GM12865 (cell line): Measurements from ENCODE around the gene HBA1.
A peak's percentile ranks its signal among the peaks of the same experiment; 100 is the strongest.
"Not testable (repeated sequence)": the region's sequence is repeated elsewhere in the genome, so short reads cannot be mapped to it uniquely, and the experiment has no call there.

ENCODE experiments used
- DNase-seq: peaks from one replicate; pipeline ENCODE4 v3.0.0; 2010; ENCODE audit warnings: low read depth
- H3K4me3 ChIP-seq: 2 replicates; pipeline ENCODE4 v1.5.1; 2011; ENCODE audit warnings: mild to moderate bottlenecking, low read depth, low read length, control low read depth
- TF ChIP-seq, protein P1 (sequence below): IDR thresholded peaks from 2 replicates; pipeline ENCODE4 v1.5.1; 2011; ENCODE audit warnings: low read length, control low read depth, low read depth, inconsistent platforms; ENCODE audit not compliant: insufficient read depth; ENCODE audit errors: missing control alignments

The HBA1 gene

DNA sequence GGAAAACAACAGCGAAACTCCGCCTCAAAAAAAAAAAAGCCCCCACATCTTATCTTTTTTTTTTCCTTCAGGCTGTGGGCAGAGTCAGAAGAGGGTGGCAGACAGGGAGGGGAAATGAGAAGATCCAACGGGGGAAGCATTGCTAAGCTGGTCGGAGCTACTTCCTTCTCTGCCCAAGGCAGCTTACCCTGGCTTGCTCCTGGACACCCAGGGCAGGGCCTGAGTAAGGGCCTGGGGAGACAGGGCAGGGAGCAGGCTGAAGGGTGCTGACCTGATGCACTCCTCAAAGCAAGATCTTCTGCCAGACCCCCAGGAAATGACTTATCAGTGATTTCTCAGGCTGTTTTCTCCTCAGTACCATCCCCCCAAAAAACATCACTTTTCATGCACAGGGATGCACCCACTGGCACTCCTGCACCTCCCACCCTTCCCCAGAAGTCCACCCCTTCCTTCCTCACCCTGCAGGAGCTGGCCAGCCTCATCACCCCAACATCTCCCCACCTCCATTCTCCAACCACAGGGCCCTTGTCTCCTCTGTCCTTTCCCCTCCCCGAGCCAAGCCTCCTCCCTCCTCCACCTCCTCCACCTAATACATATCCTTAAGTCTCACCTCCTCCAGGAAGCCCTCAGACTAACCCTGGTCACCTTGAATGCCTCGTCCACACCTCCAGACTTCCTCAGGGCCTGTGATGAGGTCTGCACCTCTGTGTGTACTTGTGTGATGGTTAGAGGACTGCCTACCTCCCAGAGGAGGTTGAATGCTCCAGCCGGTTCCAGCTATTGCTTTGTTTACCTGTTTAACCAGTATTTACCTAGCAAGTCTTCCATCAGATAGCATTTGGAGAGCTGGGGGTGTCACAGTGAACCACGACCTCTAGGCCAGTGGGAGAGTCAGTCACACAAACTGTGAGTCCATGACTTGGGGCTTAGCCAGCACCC is 1.2 kb upstream of the HBA1 start:
- no peak overlapping the region for H3K4me3 ChIP-seq
- TF ChIP-seq, protein P1, sequence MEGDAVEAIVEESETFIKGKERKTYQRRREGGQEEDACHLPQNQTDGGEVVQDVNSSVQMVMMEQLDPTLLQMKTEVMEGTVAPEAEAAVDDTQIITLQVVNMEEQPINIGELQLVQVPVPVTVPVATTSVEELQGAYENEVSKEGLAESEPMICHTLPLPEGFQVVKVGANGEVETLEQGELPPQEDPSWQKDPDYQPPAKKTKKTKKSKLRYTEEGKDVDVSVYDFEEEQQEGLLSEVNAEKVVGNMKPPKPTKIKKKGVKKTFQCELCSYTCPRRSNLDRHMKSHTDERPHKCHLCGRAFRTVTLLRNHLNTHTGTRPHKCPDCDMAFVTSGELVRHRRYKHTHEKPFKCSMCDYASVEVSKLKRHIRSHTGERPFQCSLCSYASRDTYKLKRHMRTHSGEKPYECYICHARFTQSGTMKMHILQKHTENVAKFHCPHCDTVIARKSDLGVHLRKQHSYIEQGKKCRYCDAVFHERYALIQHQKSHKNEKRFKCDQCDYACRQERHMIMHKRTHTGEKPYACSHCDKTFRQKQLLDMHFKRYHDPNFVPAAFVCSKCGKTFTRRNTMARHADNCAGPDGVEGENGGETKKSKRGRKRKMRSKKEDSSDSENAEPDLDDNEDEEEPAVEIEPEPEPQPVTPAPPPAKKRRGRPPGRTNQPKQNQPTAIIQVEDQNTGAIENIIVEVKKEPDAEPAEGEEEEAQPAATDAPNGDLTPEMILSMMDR, result no peak
- no peak for DNase-seq

DNA sequence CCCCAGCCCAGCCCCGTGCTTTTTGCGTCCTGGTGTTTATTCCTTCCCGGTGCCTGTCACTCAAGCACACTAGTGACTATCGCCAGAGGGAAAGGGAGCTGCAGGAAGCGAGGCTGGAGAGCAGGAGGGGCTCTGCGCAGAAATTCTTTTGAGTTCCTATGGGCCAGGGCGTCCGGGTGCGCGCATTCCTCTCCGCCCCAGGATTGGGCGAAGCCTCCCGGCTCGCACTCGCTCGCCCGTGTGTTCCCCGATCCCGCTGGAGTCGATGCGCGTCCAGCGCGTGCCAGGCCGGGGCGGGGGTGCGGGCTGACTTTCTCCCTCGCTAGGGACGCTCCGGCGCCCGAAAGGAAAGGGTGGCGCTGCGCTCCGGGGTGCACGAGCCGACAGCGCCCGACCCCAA is 474 bp upstream of the HBA1 start:
- DNase-seq, H3K4me3 ChIP-seq: not testable (repeated sequence)

DNA sequence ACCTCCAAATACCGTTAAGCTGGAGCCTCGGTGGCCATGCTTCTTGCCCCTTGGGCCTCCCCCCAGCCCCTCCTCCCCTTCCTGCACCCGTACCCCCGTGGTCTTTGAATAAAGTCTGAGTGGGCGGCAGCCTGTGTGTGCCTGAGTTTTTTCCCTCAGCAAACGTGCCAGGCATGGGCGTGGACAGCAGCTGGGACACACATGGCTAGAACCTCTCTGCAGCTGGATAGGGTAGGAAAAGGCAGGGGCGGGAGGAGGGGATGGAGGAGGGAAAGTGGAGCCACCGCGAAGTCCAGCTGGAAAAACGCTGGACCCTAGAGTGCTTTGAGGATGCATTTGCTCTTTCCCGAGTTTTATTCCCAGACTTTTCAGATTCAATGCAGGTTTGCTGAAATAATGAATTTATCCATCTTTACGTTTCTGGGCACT is 928 bp downstream of the HBA1 start:
- no peak overlapping the region for H3K4me3 ChIP-seq
- TF ChIP-seq, protein P1, result no peak
- DNase-seq, result no peak

DNA sequence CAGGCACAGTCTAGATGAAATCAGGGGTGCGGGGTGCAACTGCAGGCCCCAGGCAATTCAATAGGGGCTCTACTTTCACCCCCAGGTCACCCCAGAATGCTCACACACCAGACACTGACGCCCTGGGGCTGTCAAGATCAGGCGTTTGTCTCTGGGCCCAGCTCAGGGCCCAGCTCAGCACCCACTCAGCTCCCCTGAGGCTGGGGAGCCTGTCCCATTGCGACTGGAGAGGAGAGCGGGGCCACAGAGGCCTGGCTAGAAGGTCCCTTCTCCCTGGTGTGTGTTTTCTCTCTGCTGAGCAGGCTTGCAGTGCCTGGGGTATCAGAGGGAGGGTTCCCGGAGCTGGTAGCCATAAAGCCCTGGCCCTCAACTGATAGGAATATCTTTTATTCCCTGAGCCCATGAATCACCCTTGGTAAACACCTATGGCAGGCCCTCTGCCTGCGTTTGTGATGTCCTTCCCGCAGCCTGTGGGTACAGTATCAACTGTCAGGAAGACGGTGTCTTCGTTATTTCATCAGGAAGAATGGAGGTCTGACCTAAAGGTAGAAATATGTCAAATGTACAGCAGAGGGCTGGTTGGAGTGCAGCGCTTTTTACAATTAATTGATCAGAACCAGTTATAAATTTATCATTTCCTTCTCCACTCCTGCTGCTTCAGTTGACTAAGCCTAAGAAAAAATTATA is 1.6 kb downstream of the HBA1 start:
- no peak for DNase-seq
- TF ChIP-seq, protein P1, result no peak
- H3K4me3 ChIP-seq, result no peak overlapping the region

DNA sequence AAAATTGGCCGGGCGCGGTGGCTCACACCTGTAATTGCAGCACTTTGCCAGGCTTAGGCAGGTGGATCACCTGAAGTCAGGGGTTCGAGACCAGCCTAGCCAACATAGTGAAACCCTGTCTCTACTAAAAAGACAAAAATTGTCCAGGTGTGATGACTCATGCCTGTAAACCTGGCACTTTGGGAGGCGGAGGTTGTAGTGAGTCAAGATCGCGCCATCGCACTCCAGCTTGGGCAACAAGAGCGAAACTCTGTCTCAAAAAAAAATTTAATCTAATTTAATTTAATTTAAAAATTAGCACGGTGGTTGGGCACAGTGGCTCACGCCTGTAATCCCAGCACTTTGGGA is 2.2 kb downstream of the HBA1 start:
- DNase-seq, result no peak
- TF ChIP-seq, protein P1, result no peak
- no peak overlapping the region for H3K4me3 ChIP-seq

DNA sequence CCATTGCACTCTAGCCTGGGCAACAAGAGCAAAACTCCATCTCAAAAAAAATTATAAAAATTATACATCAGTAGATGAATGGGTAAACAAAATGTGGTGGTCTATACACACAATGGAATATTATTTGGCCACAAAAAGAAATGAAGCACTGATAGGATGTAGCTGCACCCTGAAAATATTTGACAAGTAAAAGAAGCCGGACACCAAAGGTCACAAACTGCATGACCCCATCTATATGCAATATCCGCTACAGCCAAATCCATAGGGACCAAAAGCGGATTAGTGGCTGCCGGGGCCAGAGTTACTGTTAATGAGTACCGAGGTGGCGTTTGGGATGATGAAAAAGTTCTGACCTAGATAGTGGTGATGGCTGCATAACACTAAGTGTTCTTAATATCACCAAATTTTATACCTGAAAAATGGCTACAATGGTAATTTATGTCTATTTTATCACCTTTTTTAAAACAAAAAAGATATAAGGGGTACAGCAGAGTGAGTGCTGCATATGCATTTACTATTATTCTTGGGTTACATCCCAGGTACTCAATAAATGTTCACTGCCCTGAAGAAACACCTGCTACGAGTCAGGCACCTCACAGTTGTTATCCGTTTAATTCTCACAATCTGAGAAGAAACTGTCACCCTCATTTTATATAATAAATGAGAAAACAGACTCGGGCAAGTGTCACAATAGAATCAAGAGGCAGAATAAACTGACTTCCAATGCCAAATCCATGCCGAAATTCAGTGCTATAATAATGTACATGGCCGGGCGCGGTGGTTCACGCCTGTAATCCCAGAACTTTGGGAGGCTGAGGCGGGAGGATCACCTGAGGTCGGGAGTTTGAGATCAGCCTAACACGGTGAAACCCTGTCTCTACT is 3.0 kb downstream of the HBA1 start:
- DNase-seq, result no peak
- TF ChIP-seq, protein P1, result no peak
- no peak overlapping the region for H3K4me3 ChIP-seq

DNA sequence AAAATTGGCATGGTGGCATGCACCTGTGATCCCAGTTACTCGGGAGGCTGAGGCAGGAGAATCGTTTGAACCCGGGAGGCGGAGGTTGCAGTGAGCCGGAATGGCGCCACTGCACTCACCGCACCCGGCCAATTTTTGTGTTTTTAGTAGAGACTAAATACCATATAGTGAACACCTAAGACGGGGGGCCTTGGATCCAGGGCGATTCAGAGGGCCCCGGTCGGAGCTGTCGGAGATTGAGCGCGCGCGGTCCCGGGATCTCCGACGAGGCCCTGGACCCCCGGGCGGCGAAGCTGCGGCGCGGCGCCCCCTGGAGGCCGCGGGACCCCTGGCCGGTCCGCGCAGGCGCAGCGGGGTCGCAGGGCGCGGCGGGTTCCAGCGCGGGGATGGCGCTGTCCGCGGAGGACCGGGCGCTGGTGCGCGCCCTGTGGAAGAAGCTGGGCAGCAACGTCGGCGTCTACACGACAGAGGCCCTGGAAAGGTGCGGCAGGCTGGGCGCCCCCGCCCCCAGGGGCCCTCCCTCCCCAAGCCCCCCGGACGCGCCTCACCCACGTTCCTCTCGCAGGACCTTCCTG is 3.7 kb downstream of the HBA1 start, which contains the start of gene HBQ1:
HBQ1 (plus strand) TSS at position 359 of the 575 bp plus-strand sequence; CDS start at position 387, 28 bp downstream.
- H3K4me3 ChIP-seq, result peak within 1 kb of the TSS; percentile 21
- no peak for DNase-seq
- TF ChIP-seq, protein P1, result peak; percentile 8
